ENCODE results near the gene KIAA0408. TPM values are rescaled to one million over a fixed set of nuclear protein-coding genes. Genes with fewer than 3 reads are reported as not detected.

Gene KIAA0408
- total RNA-seq, 1 experiment from 2014 or later = 3.1 TPM

- H3K27me3 ChIP-seq (ENCODE audit: insufficient read depth, low read length) = no peaks in the 10 kb centered on the region
- no peak for TF ChIP-seq CTCF (conservative IDR thresholded peaks at IDR 0.05)
- no peak overlapping the region for H3K4me2 ChIP-seq (ENCODE audit: insufficient read depth, insufficient read length, low read length)
- no peak overlapping the region for H3K18ac ChIP-seq (ENCODE audit: insufficient read length, low read depth, low read length)
- H3K27ac ChIP-seq (ENCODE audit: insufficient read length, low read depth, low read length) = no peak overlapping the region
- H3K4ac ChIP-seq (ENCODE audit: low read depth, low read length) = no peak overlapping the region
- Mint-ChIP-seq H3K27ac (peak overlapping the region in 1 of 3 experiments; percentile 29; a peak in 1 of 7 replicates), H3K4me3 (no peak overlapping the region), H3K9me3 (no peaks in the 10 kb centered on the region), H3K27me3 (ENCODE audit: low read depth) (no peaks in the 10 kb centered on the region), H3K36me3 (ENCODE audit: insufficient read depth in 1 of 3, low read depth in 3 of 3) (no peaks in the 10 kb centered on the region; a peak in 1 of 7 replicates), H3K4me1 (peaks cover 0 to 3% of the 10 kb centered on the region in 2 experiments; a peak in 3 of 4 replicates)
- H3K14ac ChIP-seq (ENCODE audit: insufficient read depth, low read length) = no peak overlapping the region
- no peak overlapping the region for H4K5ac ChIP-seq (ENCODE audit: insufficient read length, low read depth, low read length)
- H3K79me2 ChIP-seq (ENCODE audit: insufficient read depth, low read length) = no peaks in the 10 kb centered on the region
- H2BK5ac ChIP-seq (ENCODE audit: insufficient read length, low read length) = no peak overlapping the region
- H4K20me1 ChIP-seq (ENCODE audit: control insufficient read depth, insufficient read depth, insufficient read length) = no peaks in the 10 kb centered on the region
- no peak overlapping the region for H3T11ph ChIP-seq (ENCODE audit: low read length)
- H3K4me1 ChIP-seq (ENCODE audit: insufficient read depth, low read length) = no peaks in the 10 kb centered on the region
- no peak overlapping the region for H2BK12ac ChIP-seq (ENCODE audit: insufficient read length, low read depth, low read length)
- H2AK5ac ChIP-seq (ENCODE audit: insufficient read length, low read length) = no peak overlapping the region
- no peak overlapping the region for H4K91ac ChIP-seq (ENCODE audit: insufficient read length, low read depth, low read length)
- no peak overlapping the region for H3K56ac ChIP-seq (ENCODE audit: insufficient read length, low read depth, low read length)
- no peak overlapping the region for H2BK15ac ChIP-seq (ENCODE audit: low read depth, low read length)
- H2BK20ac ChIP-seq (ENCODE audit: low read depth, low read length, poor library complexity, severe bottlenecking) = no peak overlapping the region
- H3K23me2 ChIP-seq (ENCODE audit: insufficient read length, low read depth, low read length, poor library complexity, severe bottlenecking) = no peaks in the 10 kb centered on the region
- no peaks in the 10 kb centered on the region for H3K9me3 ChIP-seq (ENCODE audit: control insufficient read depth, low read depth, low read length)
- no peak for DNase-seq
- H3K79me1 ChIP-seq (ENCODE audit: insufficient read depth, low read depth, low read length, poor library complexity, severe bottlenecking) = no peaks in the 10 kb centered on the region
- H3K9ac ChIP-seq (ENCODE audit: extremely low read depth, insufficient read length, low read length) = no peak overlapping the region
- H2BK120ac ChIP-seq (ENCODE audit: low read depth, low read length, poor library complexity, severe bottlenecking) = no peak overlapping the region
- no peak overlapping the region for H4K8ac ChIP-seq (replicated peaks; ENCODE audit: insufficient read length, low read depth, low read length)
- H3K23ac ChIP-seq (ENCODE audit: insufficient read length, low read depth, low read length) = no peak overlapping the region
- no CpG with 5 or more reads among the region's 1 CpG for WGBS (ENCODE audit: extremely low coverage, insufficient read length, low lambda C conversion rate)
- H2AFZ ChIP-seq (ENCODE audit: low read length) = no peak overlapping the region
Observed at GRCh38 chr6:127497410-127497809, 38.2 kb upstream of the KIAA0408 start.

All from H9 (cell line).